Measurements from ENCODE around the gene TMEM273.

The TMEM273 gene

DNA sequence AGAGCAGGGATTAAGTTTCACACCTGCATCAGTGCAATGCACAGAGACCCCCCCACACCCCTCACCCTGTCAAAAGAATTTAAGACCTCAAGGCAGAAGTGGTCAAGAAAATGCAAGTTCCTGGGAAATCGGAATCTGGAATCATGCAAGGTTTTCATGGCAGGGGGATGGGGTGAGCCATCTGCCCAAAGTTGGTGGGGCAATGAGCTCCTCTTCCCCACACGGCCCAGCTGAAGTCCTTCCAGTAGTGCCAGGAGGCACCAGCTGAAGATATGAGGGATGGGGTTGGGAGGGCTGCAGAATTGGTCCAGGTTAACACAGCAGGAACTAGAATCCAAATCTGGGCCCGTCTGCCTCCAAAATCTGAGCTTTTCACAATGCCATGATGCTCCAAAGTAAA, 25.0 kb upstream of the TMEM273 start:
- Histone ChIP-seq H2BK5ac (ENCODE audit: low read depth, low read length, poor library complexity, severe bottlenecking) (no peak overlapping the region), H3K14ac (ENCODE audit: low read length in 2 of 2) (no peak overlapping the region), H4K91ac (ENCODE audit: low read length) (no peak overlapping the region), H3K27me3 (ENCODE audit: control insufficient read depth in 1 of 2, insufficient read depth in 1 of 2, low read length in 2 of 2) (peaks cover 0 to 42% of the 10 kb centered on the region in 2 experiments), H3K9ac (ENCODE audit: low read length) (no peak overlapping the region), H3K36me3 (ENCODE audit: control insufficient read depth in 1 of 2, insufficient read depth in 2 of 2, low read depth in 1 of 2, low read length in 2 of 2) (no peaks in the 10 kb centered on the region), H2BK15ac (ENCODE audit: low read depth, poor library complexity, severe bottlenecking) (no peak overlapping the region), H3K18ac (ENCODE audit: low read depth in 1 of 2, low read length in 2 of 2) (no peak overlapping the region), H3K4me2 (ENCODE audit: low read length, poor library complexity, severe bottlenecking) (no peak overlapping the region), H3K27ac (ENCODE audit: low read length, poor library complexity, severe bottlenecking) (no peak overlapping the region), H3K4ac (ENCODE audit: low read depth in 1 of 2, low read length in 2 of 2) (no peak overlapping the region), H2BK12ac (ENCODE audit: low read length in 2 of 2) (no peak overlapping the region), H3K23ac (ENCODE audit: low read length in 2 of 2) (no peak overlapping the region), H3K4me1 (ENCODE audit: control insufficient read depth, insufficient read depth, low read depth, low read length) (no peaks in the 10 kb centered on the region), H2BK120ac (ENCODE audit: low read depth, low read length) (no peak overlapping the region), H3K4me3 (ENCODE audit: insufficient read depth in 1 of 2, low read depth in 1 of 2, low read length in 2 of 2) (no peak overlapping the region), H4K8ac (ENCODE audit: low read length) (no peak overlapping the region), H3K9me3 (ENCODE audit: control insufficient read depth, low read length) (no peaks in the 10 kb centered on the region), H2AK5ac (ENCODE audit: low read length, severe bottlenecking) (no peak overlapping the region), H2AFZ (ENCODE audit: low read depth, low read length) (no peak overlapping the region), H3K79me1 (replicated peaks; ENCODE audit: low read length, poor library complexity, severe bottlenecking) (no peaks in the 10 kb centered on the region)
- DNase-seq, result no peak
- 71% methylated on average over 2 of the region's 3 CpGs for WGBS

DNA sequence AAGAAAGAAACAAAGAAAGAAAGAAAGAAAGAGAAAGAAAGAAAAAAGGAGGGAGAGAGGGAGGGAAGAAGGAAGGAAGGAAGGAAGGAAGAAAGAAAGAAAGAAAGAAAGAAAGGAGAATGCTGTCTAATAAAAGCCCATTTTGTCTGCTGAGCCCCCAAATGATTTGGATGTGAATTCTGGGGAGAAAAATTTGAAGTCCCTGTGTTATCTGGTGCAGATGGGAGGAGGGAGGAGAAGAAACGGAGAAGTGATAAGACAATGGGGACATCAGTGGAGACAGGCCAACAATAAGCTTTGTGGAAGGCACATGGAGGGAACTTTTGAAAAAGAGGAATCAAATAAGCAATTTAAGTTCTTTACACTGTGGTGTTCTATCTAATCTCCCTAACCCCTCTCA, 24.6 kb upstream of the TMEM273 start:
- Histone ChIP-seq H2BK15ac (ENCODE audit: low read depth, poor library complexity, severe bottlenecking) (no peak overlapping the region), H3K36me3 (ENCODE audit: control insufficient read depth in 1 of 2, insufficient read depth in 2 of 2, low read depth in 1 of 2, low read length in 2 of 2) (no peaks in the 10 kb centered on the region), H2BK12ac (ENCODE audit: low read length in 2 of 2) (no peak overlapping the region), H3K27me3 (ENCODE audit: control insufficient read depth in 1 of 2, insufficient read depth in 1 of 2, low read length in 2 of 2) (peaks cover 0 to 42% of the 10 kb centered on the region in 2 experiments), H3K23ac (ENCODE audit: low read length in 2 of 2) (no peak overlapping the region), H2BK5ac (ENCODE audit: low read depth, low read length, poor library complexity, severe bottlenecking) (no peak overlapping the region), H3K14ac (ENCODE audit: low read length in 2 of 2) (no peak overlapping the region), H3K9me3 (ENCODE audit: control insufficient read depth, low read length) (no peaks in the 10 kb centered on the region), H4K8ac (ENCODE audit: low read length) (no peak overlapping the region), H3K79me1 (replicated peaks; ENCODE audit: low read length, poor library complexity, severe bottlenecking) (no peaks in the 10 kb centered on the region), H3K4ac (ENCODE audit: low read depth in 1 of 2, low read length in 2 of 2) (no peak overlapping the region), H3K18ac (ENCODE audit: low read depth in 1 of 2, low read length in 2 of 2) (no peak overlapping the region), H3K4me3 (ENCODE audit: insufficient read depth in 1 of 2, low read depth in 1 of 2, low read length in 2 of 2) (no peak overlapping the region), H4K91ac (ENCODE audit: low read length) (no peak overlapping the region), H3K27ac (ENCODE audit: low read length, poor library complexity, severe bottlenecking) (no peak overlapping the region), H2AFZ (ENCODE audit: low read depth, low read length) (no peak overlapping the region), H3K4me2 (ENCODE audit: low read length, poor library complexity, severe bottlenecking) (no peak overlapping the region), H2AK5ac (ENCODE audit: low read length, severe bottlenecking) (no peak overlapping the region), H3K4me1 (ENCODE audit: control insufficient read depth, insufficient read depth, low read depth, low read length) (no peaks in the 10 kb centered on the region), H3K9ac (ENCODE audit: low read length) (no peak overlapping the region), H2BK120ac (ENCODE audit: low read depth, low read length) (no peak overlapping the region)
- WGBS, result 86% methylated on average over 1 of the region's 1 CpG
- no peak for DNase-seq

DNA sequence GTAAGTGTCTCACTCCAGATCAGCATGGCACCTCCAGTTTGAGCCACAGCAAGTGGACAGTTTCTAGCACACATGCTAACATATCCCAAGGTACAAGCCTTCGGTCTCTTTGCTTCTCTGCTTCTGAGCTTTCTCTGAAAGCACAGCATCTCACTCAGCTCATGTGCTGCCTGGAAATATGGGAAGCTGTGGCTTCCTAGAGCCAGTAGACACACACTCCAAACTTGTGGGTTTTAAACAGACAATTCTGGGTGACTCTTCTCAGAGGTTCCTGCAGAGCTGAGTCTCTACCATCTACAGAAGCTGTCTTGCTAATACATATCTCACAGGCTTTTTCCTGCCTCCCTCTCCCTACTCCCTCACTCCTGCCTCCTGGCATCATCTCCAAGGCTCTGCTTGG, 23.9 kb upstream of the TMEM273 start:
- Histone ChIP-seq H3K4me3 (ENCODE audit: insufficient read depth in 1 of 2, low read depth in 1 of 2, low read length in 2 of 2) (no peak overlapping the region), H2BK15ac (ENCODE audit: low read depth, poor library complexity, severe bottlenecking) (no peak overlapping the region), H3K4me1 (ENCODE audit: control insufficient read depth, insufficient read depth, low read depth, low read length) (no peaks in the 10 kb centered on the region), H2AFZ (ENCODE audit: low read depth, low read length) (no peak overlapping the region), H3K23ac (ENCODE audit: low read length in 2 of 2) (no peak overlapping the region), H3K27ac (ENCODE audit: low read length, poor library complexity, severe bottlenecking) (no peak overlapping the region), H3K27me3 (ENCODE audit: control insufficient read depth in 1 of 2, insufficient read depth in 1 of 2, low read length in 2 of 2) (peaks cover 0 to 46% of the 10 kb centered on the region in 2 experiments), H3K9ac (ENCODE audit: low read length) (no peak overlapping the region), H3K4ac (ENCODE audit: low read depth in 1 of 2, low read length in 2 of 2) (no peak overlapping the region), H4K91ac (ENCODE audit: low read length) (no peak overlapping the region), H3K4me2 (ENCODE audit: low read length, poor library complexity, severe bottlenecking) (no peak overlapping the region), H3K14ac (ENCODE audit: low read length in 2 of 2) (no peak overlapping the region), H3K36me3 (ENCODE audit: control insufficient read depth in 1 of 2, insufficient read depth in 2 of 2, low read depth in 1 of 2, low read length in 2 of 2) (no peaks in the 10 kb centered on the region), H2BK120ac (ENCODE audit: low read depth, low read length) (no peak overlapping the region), H3K79me1 (replicated peaks; ENCODE audit: low read length, poor library complexity, severe bottlenecking) (no peaks in the 10 kb centered on the region), H2BK12ac (ENCODE audit: low read length in 2 of 2) (no peak overlapping the region), H2BK5ac (ENCODE audit: low read depth, low read length, poor library complexity, severe bottlenecking) (no peak overlapping the region), H3K18ac (ENCODE audit: low read depth in 1 of 2, low read length in 2 of 2) (no peak overlapping the region), H4K8ac (ENCODE audit: low read length) (no peak overlapping the region), H3K9me3 (ENCODE audit: control insufficient read depth, low read length) (no peaks in the 10 kb centered on the region), H2AK5ac (ENCODE audit: low read length, severe bottlenecking) (no peak overlapping the region)
- DNase-seq, result no peak
- 88% methylated on average over 1 of the region's 1 CpG for WGBS

DNA sequence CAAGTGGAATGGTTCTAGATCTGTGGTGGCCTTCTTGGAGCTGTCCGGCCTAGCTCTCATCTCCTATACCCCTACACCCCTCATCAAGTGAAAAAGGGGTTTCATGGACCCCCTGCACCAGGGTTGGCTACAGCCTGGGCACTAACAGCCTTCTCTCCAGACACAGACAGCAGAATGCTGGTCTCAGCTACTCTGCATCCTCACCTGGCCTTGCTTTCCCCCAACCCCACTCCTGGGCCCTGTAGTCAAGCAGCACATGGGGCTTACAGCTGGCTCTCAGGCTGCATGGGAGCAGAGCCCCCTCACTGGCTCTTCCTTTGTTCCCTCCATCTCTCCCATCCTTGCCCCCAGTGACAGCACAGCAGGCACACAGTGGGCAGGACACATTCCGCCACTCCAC, 20.8 kb upstream of the TMEM273 start:
- Histone ChIP-seq H2BK12ac (ENCODE audit: low read length in 2 of 2) (no peak overlapping the region), H2BK120ac (ENCODE audit: low read depth, low read length) (no peak overlapping the region), H2BK15ac (ENCODE audit: low read depth, poor library complexity, severe bottlenecking) (no peak overlapping the region), H3K36me3 (ENCODE audit: control insufficient read depth in 1 of 2, insufficient read depth in 2 of 2, low read depth in 1 of 2, low read length in 2 of 2) (no peaks in the 10 kb centered on the region), H4K91ac (ENCODE audit: low read length) (no peak overlapping the region), H3K9ac (ENCODE audit: low read length) (no peak overlapping the region), H3K4me3 (ENCODE audit: insufficient read depth in 1 of 2, low read depth in 1 of 2, low read length in 2 of 2) (no peak overlapping the region), H3K27me3 (ENCODE audit: control insufficient read depth in 1 of 2, insufficient read depth in 1 of 2, low read length in 2 of 2) (peaks cover 3 to 50% of the 10 kb centered on the region in 2 experiments), H3K23ac (ENCODE audit: low read length in 2 of 2) (no peak overlapping the region), H3K27ac (ENCODE audit: low read length, poor library complexity, severe bottlenecking) (no peak overlapping the region), H3K79me1 (replicated peaks; ENCODE audit: low read length, poor library complexity, severe bottlenecking) (no peaks in the 10 kb centered on the region), H3K14ac (ENCODE audit: low read length in 2 of 2) (no peak overlapping the region), H4K8ac (ENCODE audit: low read length) (no peak overlapping the region), H3K9me3 (ENCODE audit: control insufficient read depth, low read length) (no peaks in the 10 kb centered on the region), H2AK5ac (ENCODE audit: low read length, severe bottlenecking) (no peak overlapping the region), H3K4me2 (ENCODE audit: low read length, poor library complexity, severe bottlenecking) (no peak overlapping the region), H3K4me1 (ENCODE audit: control insufficient read depth, insufficient read depth, low read depth, low read length) (no peaks in the 10 kb centered on the region), H2BK5ac (ENCODE audit: low read depth, low read length, poor library complexity, severe bottlenecking) (no peak overlapping the region), H2AFZ (ENCODE audit: low read depth, low read length) (no peak overlapping the region), H3K18ac (ENCODE audit: low read depth in 1 of 2, low read length in 2 of 2) (no peak overlapping the region), H3K4ac (ENCODE audit: low read depth in 1 of 2, low read length in 2 of 2) (no peak overlapping the region)
- 65% methylated on average over 2 of the region's 2 CpGs for WGBS
- DNase-seq, result no peak

Data from mesenchymal stem cell (in vitro differentiated cells and primary cell).